NOMO-1 (cell line): Measurements from ENCODE around the gene HEPACAM2.

Source experiments
- DNase-seq, 2 experiments: peaks; one replicate each; lab custom pipeline; 2025; ENCODE audit not compliant: unreplicated experiment in 2 of 2; lab: John Stamatoyannopoulos, UW

The HEPACAM2 gene

GRCh38 chr7:93148727-93149126, 77.5 kb downstream of the HEPACAM2 start:
- DNase-seq, result no peak

GRCh38 chr7:93148144-93148543, 78.1 kb downstream of the HEPACAM2 start, which contains the start of gene SAMD9L:
Gene SAMD9L (minus strand): TSS chr7:93148385. CDS start chr7:93135971, 12,414 bp downstream.
- DNase-seq, result peak; percentile 83 to 98

DNA sequence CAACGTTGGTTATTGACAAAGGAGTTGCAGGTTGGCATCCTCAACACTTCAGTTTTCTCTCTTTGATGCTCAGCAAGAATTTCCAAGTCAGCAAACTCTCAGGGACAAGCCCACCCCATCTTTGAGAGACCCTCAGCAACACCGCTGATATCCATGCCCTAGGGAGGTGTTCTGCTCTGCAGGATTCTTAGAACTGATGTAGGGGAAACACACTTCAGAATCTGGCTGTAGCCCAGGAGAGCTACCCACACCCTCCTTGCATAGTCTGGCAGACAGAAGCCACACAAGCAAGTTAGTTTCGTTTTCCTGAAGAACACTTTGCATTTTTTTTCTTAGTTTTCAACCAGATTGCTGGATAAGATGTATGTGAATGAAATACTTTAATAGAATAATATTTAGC, 78.9 kb downstream of the HEPACAM2 start:
- peak; percentile 77 to 81 for DNase-seq

GRCh38 chr7:93146472-93147141, 79.7 kb downstream of the HEPACAM2 start:
- DNase-seq, result peak; percentile 55 to 82

- DNase-seq, result no peak
Measured at GRCh38 chr7:93146036-93146435, 80.2 kb downstream of the HEPACAM2 start.

DNA sequence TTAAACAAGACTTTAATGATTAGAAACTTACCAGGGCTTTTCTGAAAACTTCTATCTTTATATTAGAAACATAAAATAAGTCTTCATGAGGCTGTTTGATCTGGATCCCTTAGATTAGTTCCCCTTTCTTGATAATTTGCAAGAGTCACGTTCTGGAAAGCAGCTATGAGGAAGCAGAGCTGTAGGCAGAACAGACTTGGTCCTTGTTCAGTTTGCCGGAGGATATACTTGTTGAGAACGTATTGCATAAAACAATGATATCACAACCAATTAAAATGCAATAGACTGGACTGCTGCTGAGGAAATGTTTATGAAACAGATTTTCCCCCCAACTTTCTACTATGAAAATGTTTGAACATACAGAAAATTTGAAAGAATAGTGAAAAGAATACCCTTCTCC, 80.9 kb downstream of the HEPACAM2 start:
- DNase-seq, result peak; percentile 95 to 100

GRCh38 chr7:93142127-93142526, 84.1 kb downstream of the HEPACAM2 start:
- DNase-seq, result no peak

GRCh38 chr7:93140582-93141191, 85.6 kb downstream of the HEPACAM2 start:
- peak in 1 of 2 experiments; percentile 16 for DNase-seq

GRCh38 chr7:93138576-93138975, 87.7 kb downstream of the HEPACAM2 start:
- DNase-seq, result no peak
